ENCODE results near the gene ITIH5. TPM values are rescaled to one million over a fixed set of nuclear protein-coding genes. Genes with fewer than 3 reads are reported as not detected.
"Not testable (repeated sequence)": the region's sequence is repeated elsewhere in the genome, so short reads cannot be mapped to it uniquely, and the experiment has no call there.

ITIH5 gene
- polyA plus RNA-seq, 12 donors: 37.9 to 70.7 (median 47.4) TPM; not detected in 1

DNA sequence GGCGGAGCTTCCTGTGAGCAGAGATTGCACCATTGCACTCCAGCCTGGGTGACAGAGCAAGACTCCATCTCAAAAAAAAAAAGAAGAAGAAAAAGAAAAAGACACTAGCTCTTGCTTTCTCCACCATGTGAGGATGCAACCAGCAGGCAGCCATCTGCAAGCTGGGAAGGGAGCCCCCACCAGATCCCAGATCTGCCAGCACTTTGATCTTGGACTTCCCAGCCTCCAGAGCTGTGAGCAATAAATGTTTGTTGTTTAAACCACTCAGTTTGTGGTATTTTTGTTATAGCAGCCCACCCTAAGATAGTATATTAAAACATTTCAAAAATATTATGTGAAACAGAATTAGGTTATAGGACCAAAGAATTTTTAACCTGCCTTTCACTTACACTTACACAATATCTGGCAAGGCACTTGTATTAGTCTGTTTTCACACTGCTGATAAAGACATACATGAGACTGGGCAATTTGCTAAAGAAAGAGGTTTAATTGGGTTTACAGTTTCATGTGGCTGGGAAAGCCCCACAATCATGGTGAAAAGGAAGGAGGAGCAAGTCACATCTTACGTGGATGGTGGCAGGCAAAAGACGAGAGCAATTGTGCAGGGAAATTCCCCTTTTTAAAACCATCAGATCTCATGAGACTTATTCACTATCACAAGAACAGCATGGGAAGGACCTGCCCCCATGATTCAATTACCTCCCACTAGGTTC, 24.3 kb upstream of the ITIH5 start:
- DNase-seq: not testable (repeated sequence)

DNA sequence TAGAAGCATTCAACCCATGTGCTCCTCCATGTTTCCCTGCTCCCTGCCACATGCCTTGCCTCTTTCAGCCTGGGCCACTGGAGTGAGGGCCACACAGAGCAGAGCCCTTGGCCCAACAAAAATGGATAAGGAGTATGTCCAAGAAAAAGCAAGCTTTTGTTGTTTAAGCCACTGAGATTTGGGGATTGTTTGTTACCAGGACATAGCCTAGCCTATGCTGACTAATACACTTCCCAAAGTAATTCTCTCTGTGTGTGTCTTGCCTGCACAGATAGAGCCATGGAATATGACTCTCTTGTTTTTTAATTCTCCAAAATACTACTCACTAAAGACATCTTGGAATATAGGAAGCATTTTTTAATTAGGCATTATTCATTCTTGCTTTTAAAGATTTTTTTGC, 22.8 kb upstream of the ITIH5 start:
- no peak for DNase-seq

DNA sequence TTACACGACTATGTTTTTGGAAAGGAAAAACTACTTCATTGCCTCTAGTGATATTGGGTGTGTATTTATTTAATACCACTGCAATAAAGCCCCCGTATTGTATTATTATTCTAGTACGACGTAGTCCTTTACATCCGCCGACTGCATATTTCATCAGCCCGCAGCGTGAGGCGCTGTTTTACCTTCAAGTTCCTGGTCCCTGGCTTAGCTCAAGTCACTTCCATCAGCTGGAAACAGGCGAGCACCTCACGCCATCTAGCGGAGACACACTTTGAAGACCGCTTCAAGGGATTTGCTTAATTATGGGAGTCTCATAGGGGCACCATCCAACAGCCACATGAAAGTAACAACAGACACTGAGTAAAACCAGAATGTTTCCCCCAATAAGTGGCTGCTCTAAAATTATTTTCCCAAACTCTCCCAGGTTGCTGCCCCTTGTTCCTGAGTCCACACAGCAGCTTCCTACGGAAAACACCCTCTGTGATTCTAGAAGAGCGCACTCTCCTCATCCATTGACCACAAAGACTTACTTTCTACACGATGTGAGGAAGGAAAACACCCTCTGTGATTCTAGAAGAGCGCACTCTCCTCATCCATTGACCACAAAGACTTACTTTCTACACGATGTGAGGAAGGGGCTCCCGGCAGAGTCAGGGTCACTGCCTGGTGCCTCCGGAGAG, 20.6 kb upstream of the ITIH5 start:
- peak; percentile 91 for DNase-seq

DNA sequence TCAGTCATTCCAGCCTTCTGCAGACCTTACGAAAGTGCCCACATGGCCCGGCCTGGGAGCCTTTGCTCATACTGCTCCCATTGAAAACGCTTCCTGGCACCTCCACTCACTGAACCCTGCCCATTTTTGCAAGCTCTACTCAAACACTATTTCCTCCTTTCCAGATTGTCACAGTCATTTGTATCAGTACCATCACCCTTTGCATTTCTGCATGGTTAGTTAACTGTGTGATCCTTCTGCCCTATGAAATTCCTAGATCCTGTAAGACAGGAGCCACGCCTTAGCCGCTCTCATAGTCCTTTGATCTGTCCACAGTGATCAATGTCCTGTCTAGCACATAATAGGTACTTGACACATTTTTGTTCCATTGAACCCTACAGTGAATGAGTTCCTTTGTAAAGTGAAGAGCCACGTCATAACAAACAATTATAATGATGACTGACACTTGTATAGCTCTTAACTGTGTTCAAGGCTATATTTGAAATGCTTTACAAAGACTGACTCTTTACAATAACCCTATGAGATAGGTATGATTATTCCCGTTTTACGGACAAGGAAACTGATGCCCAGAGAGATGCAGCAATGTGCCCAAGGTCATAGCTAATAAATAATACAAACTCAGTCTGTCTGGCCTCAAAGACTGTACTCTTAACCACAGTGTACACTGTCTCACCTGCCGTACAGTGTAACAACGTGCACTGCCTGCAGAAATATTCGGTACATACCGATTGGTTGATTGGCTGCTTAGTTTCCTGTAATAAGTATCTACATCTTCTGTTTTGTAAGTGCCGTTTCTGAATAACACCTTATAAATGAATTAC, 19.8 kb upstream of the ITIH5 start:
- no peak for DNase-seq

GRCh38 chr10:7680078-7680477, 13.3 kb upstream of the ITIH5 start:
- not testable (repeated sequence) for DNase-seq

GRCh38 chr10:7679256-7679655, 12.5 kb upstream of the ITIH5 start:
- no peak for DNase-seq

GRCh38 chr10:7672341-7673134, 5.8 kb upstream of the ITIH5 start:
- no peak for DNase-seq

GRCh38 chr10:7670157-7670556, 3.4 kb upstream of the ITIH5 start:
- DNase-seq: no peak

GRCh38 chr10:7667262-7668141, 736 bp upstream of the ITIH5 start:
- DNase-seq: no peak

- no peak for DNase-seq
These were observed 999 bp downstream of the ITIH5 start for GRCh38 chr10:7665767-7666166.

GRCh38 chr10:7664707-7665106, 2.1 kb downstream of the ITIH5 start:
- DNase-seq: no peak

DNA sequence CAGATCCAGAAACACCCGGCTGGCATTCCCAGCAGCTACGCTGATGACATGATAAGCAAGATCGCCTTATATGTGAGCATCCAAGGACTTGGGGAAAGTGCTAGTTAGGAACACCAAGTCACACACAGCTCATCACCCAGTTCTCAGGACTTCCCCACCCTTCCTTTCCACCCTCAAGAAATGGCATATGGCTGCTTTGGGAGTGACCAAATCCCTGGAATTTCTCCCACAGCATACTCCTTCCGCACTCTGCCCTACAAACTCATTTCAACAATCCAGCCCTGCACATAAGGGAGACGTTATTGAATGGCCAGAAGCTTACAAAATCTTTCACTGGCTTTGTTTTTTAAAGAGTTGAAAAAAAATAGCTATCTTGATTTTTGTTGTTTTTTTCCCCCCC, 4.2 kb downstream of the ITIH5 start:
- no peak for DNase-seq

- no peak for DNase-seq
These were observed 7.2 kb downstream of the ITIH5 start for GRCh38 chr10:7659560-7659959.

DNA sequence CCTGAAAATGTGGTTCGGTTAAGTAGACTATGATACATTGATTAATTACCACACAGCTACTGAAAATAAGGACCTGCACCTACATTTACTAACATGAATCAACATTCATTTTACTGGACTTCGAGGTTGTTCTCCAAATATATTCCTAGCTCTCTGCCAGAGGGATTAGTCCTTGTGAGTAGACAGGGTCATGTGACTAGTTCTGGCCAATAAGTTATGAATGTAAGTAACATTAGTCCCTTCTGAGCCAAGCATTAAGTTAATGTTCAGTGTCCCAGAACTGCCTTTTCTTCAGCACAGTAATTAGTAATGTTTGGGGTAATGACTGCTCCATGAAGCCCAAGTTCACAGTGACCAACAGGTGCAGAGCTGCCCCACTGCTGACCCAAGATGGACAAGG, 9.2 kb downstream of the ITIH5 start:
- DNase-seq: no peak

DNA sequence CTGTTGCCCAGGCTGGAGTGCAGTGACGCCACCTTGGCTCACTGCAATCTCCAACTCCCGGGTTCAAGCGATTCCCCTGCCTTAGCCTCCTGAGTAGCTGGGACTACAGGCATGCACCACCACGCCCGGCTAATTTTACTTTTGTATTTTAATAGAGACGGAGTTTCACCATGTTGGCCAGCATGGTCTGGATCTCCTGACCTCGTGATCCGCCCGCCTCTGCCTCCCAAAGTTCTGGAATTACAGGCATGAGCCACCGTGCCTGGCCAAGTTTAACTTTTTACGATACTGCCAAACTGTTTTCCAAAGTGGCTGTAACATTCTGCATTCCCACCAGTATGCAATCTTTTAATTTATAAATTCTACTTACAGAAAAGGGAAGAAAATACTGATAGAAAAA, 9.7 kb downstream of the ITIH5 start:
- not testable (repeated sequence) for DNase-seq

- no peak for DNase-seq
These were observed 14.8 kb downstream of the ITIH5 start for GRCh38 chr10:7651853-7652470.

- DNase-seq: peak; percentile 48
These were observed 17.0 kb downstream of the ITIH5 start for GRCh38 chr10:7649673-7650300.

DNA sequence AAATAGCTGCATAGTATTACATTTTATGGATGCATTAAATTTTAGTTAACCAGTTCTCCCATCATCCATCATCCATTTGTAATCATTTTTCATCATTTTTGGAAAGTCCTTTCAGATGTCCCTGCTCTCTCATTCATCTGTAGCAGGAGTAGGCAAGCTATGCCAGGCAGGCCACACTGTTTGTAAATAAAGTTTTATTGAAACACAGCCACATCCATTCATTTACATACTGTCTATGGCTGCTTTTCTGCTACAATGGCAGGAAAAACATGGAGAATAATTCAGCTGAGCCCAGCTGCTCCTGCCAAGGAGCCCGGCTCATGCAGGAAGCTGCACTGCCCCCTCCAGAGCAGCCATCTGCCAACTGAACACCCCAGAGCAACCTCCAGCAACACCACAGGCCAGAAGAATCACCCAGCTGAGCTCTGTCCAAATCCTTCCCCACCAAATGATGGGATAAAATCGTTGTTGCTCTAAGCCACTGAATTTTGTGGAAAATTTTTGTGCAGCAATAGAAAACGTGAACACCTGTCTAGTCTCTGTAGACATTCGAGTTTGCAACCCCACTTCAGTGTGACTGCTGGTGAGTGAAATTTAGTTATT, 19.6 kb downstream of the ITIH5 start:
- DNase-seq: no peak

DNA sequence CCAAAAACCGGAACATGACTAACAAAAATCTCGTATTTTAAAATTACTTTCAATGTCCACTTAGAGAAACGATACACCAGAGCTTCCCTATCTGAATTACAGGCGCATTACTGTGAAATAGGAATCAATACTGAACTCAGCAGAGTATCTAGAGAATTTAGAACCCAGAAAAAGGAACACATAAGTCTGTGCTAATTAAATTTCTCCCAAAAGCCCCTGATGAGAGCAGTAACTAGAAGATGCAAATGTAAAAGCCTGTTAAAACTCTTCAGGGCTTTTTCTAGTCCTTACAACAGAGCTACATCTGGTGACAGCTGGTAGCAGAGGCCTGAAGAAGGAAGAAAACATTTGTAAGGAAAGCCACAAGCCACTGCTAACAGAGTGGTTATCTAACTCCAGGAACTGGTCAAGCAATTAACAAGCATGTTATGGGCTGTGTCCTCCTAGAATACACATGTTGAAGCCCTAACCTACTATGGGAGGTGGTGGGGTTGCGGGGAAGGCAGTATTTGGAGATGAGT, 24.2 kb downstream of the ITIH5 start:
- no peak for DNase-seq
